Panc1 (cell line): ENCODE results near the gene FILIP1L.

Experiments
- CTCF ChIP-seq: fragments of 450-650 bp; IDR thresholded peaks from 2 replicates; pipeline ENCODE4 v1.5.1; 2017; ENCODE audit warnings: mild to moderate bottlenecking
- POLR2AphosphoS5 ChIP-seq: IDR thresholded peaks from 2 replicates; pipeline ENCODE4 v1.6.1; 2012; ENCODE audit warnings: mild to moderate bottlenecking, low read depth, low read length, moderate library complexity
- REST ChIP-seq, 2 experiments: IDR thresholded peaks; 2 replicates each; pipeline ENCODE4 v1.6.1; 2011 to 2012; ENCODE audit warnings: low read depth in 2 of 2, control low read depth in 1 of 2, low read length in 1 of 2, mild to moderate bottlenecking in 1 of 2, moderate library complexity in 1 of 2; ENCODE audit not compliant: insufficient read depth in 1 of 2
- SIN3A ChIP-seq: IDR thresholded peaks from 2 replicates; pipeline ENCODE4 v1.6.1; 2012; ENCODE audit warnings: low read depth, mild to moderate bottlenecking, low read length, moderate library complexity, borderline replicate concordance; ENCODE audit not compliant: insufficient read depth
- TCF7L2 ChIP-seq: IDR thresholded peaks from 2 replicates; pipeline ENCODE4 v1.6.1; 2011; ENCODE audit warnings: mild to moderate bottlenecking, low read depth, low read length, inconsistent platforms

- TF ChIP-seq CTCF (no peak), POLR2AphosphoS5 (no peak), REST (IDR thresholded peaks at IDR 0.05; ENCODE audit: insufficient read depth in 1 of 2, low read depth in 2 of 2, low read length in 1 of 2) (no peak), SIN3A (no peak), TCF7L2 (no peak)
Measured at GRCh38 chr3:99855900-99856299, 258.4 kb downstream of the FILIP1L start.
